NT2/D1 (cell line): Measurements from ENCODE around the gene TMEM63C.

ENCODE experiments used
- SUZ12 ChIP-seq: IDR thresholded peaks from 2 replicates; pipeline ENCODE4 v1.6.1; 2011; ENCODE audit not compliant: insufficient read length, insufficient read depth; ENCODE audit errors: extremely low read depth
- YY1 ChIP-seq: IDR thresholded peaks from 2 replicates; pipeline ENCODE4 v1.6.1; 2011; ENCODE audit not compliant: insufficient read length, insufficient read depth
- ZNF274 ChIP-seq: IDR thresholded peaks from 2 replicates; pipeline ENCODE4 v1.6.1; 2011; ENCODE audit warnings: mild to moderate bottlenecking, low read depth, low read length

DNA sequence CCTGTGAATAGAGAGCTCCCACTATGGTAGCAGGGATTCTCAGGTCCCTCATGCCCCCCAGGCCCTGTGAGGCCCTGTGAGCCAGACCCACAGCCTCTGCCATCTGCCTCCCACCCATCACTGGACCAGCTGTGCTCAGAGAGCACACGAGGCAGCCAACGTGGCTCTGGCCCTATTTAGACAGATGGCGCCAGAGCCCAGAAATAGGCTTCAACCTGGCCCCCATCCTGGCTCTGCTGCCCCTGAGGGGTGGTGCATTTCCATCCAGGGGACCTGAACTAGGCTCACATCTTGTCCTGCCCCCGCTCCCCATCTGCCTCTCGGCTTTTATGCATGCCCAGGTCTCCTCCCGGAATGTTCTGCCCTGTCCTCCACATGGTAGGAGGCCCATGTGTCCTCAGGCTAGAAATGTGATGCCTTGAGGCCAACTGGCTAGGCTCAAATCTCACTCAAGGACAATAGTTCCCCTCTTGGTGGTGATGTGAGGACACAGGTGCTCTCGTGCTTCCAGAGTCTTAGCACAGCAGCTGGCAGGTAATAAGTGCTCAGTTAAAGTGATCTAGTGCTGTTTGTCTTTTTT is 18.9 kb downstream of the TMEM63C start:
- TF ChIP-seq YY1 (no peak), ZNF274 (no peak), SUZ12 (no peak)
